WTC11 (cell line): ENCODE results near the gene ZCCHC24. TPM values are rescaled to one million over a fixed set of nuclear protein-coding genes. Genes with fewer than 3 reads are reported as not detected.

ENCODE experiments used
- CREM ChIP-seq: sonication (generic); formaldehyde crosslinking; IDR thresholded peaks from 2 replicates; pipeline ENCODE4 v1.8.1; 2022; ENCODE audit warnings: mild to moderate bottlenecking, missing genetic modification reagents, moderate library complexity
- EMX1 ChIP-seq: fragments of 250-450 bp; sonication (Bioruptor Pico); IDR thresholded peaks from 2 replicates; pipeline ENCODE4 v1.8.0; 2021; ENCODE audit warnings: mild to moderate bottlenecking
- GABPB1 ChIP-seq: sonication (generic); formaldehyde crosslinking; IDR thresholded peaks from 2 replicates; pipeline ENCODE4 v1.8.1; 2023; ENCODE audit warnings: mild to moderate bottlenecking, missing genetic modification reagents
- JUN ChIP-seq: sonication (generic); formaldehyde crosslinking; IDR thresholded peaks from 2 replicates; pipeline ENCODE4 v1.8.0; 2023; ENCODE audit warnings: mild to moderate bottlenecking, missing genetic modification reagents
- NFATC4 ChIP-seq: fragments of 250-450 bp; sonication (Bioruptor Pico); IDR thresholded peaks from 2 replicates; pipeline ENCODE4 v1.9.0; 2021; ENCODE audit warnings: mild to moderate bottlenecking
- NR2C2 ChIP-seq: sonication (generic); formaldehyde crosslinking; IDR thresholded peaks from 2 replicates; pipeline ENCODE4 v1.8.0; 2022; ENCODE audit warnings: mild to moderate bottlenecking, missing genetic modification reagents
- PRRX2 ChIP-seq: fragments of 250-450 bp; sonication (Bioruptor Pico); IDR thresholded peaks from 2 replicates; pipeline ENCODE4 v1.8.0; 2021; ENCODE audit warnings: mild to moderate bottlenecking
- RELA ChIP-seq: sonication (generic); formaldehyde crosslinking; IDR thresholded peaks from 2 replicates; pipeline ENCODE4 v1.8.1; 2022; ENCODE audit warnings: missing genetic modification reagents, mild to moderate bottlenecking, borderline replicate concordance
- RORB ChIP-seq: fragments of 250-450 bp; sonication (Bioruptor Pico); IDR thresholded peaks from 2 replicates; pipeline ENCODE4 v1.9.0; 2021; ENCODE audit warnings: mild to moderate bottlenecking
- SMAD3 ChIP-seq: sonication (generic); formaldehyde crosslinking; IDR thresholded peaks from 2 replicates; pipeline ENCODE4 v1.8.0; 2022; ENCODE audit warnings: missing genetic modification reagents, mild to moderate bottlenecking, borderline replicate concordance
- SMAD4 ChIP-seq: sonication (generic); formaldehyde crosslinking; IDR thresholded peaks from 2 replicates; pipeline ENCODE4 v1.8.0; 2022; ENCODE audit warnings: mild to moderate bottlenecking, missing genetic modification reagents
- TCF7 ChIP-seq: sonication (generic); formaldehyde crosslinking; IDR thresholded peaks from 2 replicates; pipeline ENCODE4 v1.8.0; 2022; ENCODE audit warnings: mild to moderate bottlenecking, low read depth, missing genetic modification reagents, moderate library complexity
- ZBTB21 ChIP-seq: sonication (generic); formaldehyde crosslinking; IDR thresholded peaks from 2 replicates; pipeline ENCODE4 v1.8.1; 2023; ENCODE audit warnings: mild to moderate bottlenecking, missing genetic modification reagents, borderline replicate concordance
- ZNF219 ChIP-seq: sonication (generic); formaldehyde crosslinking; IDR thresholded peaks from 2 replicates; pipeline ENCODE4 v1.8.0; 2023; ENCODE audit warnings: missing genetic modification reagents, mild to moderate bottlenecking, borderline replicate concordance
- total RNA-seq: library from RNA; stranded (reverse); gene quantifications from 3 replicates; pipeline ENCODE4 v1.2.3, GENCODE V29; 2021
- TF ChIP-seq, protein P1 (sequence below): fragments of 250-450 bp; sonication (Bioruptor Pico); IDR thresholded peaks from 2 replicates; pipeline ENCODE4 v1.9.0; 2021; ENCODE audit warnings: mild to moderate bottlenecking
- TF ChIP-seq, protein P2 (sequence below): fragments of 200-600 bp; IDR thresholded peaks from 2 replicates; pipeline ENCODE4 v1.8.0; 2022; ENCODE audit warnings: antibody characterized with exemption
- TF ChIP-seq, protein P3 (sequence below): fragments of 250-450 bp; sonication (Bioruptor Pico); IDR thresholded peaks from 2 replicates; pipeline ENCODE4 v1.9.0; 2021; ENCODE audit warnings: mild to moderate bottlenecking, borderline replicate concordance
- TF ChIP-seq, protein P4 (sequence below): sonication (generic); formaldehyde crosslinking; IDR thresholded peaks from 2 replicates; pipeline ENCODE4 v1.8.1; 2023; ENCODE audit warnings: mild to moderate bottlenecking, missing genetic modification reagents, moderate library complexity
- TF ChIP-seq, protein P5 (sequence below): sonication (generic); formaldehyde crosslinking; conservative IDR thresholded peaks from 2 replicates; pipeline ENCODE4 v1.8.1; 2023; ENCODE audit warnings: mild to moderate bottlenecking, low read depth, missing genetic modification reagents, moderate library complexity
- TF ChIP-seq, protein P6 (sequence below): sonication (generic); formaldehyde crosslinking; IDR thresholded peaks from 2 replicates; pipeline ENCODE4 v1.8.1; 2023; ENCODE audit warnings: mild to moderate bottlenecking, moderate library complexity, missing genetic modification reagents
- TF ChIP-seq, protein P7 (sequence below): sonication (generic); formaldehyde crosslinking; IDR thresholded peaks from 2 replicates; pipeline ENCODE4 v1.8.0; 2022; ENCODE audit warnings: missing genetic modification reagents

Gene ZCCHC24
- total RNA-seq, 1 experiment from 2014 or later: 7.7 TPM

DNA sequence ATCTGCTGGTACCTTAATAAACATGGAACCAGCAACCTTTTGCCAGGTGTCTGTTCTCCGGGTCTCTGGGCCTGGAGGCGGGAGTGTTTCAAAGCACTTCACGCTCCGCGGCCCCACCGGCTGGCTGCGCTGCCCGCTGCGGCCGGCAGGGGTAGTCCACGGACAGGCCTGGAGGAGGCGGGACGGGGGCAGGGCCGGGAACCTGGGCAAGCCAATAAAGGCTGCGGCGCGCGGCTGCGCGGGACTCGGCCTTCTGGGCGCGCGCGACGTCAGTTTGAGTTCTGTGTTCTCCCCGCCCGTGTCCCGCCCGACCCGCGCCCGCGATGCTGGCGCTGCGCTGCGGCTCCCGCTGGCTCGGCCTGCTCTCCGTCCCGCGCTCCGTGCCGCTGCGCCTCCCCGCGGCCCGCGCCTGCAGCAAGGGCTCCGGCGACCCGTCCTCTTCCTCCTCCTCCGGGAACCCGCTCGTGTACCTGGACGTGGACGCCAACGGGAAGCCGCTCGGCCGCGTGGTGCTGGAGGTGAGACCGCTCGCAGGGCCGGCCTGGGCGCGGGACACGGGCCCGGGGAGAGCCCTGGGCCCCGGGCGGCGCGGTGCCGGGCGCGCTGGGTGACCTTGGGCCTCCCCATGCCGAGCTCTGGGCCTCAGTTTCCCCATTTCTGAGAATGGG is 98.1 kb downstream of the ZCCHC24 start, which contains the start of gene PPIF (continued):
- TF ChIP-seq, protein P1, sequence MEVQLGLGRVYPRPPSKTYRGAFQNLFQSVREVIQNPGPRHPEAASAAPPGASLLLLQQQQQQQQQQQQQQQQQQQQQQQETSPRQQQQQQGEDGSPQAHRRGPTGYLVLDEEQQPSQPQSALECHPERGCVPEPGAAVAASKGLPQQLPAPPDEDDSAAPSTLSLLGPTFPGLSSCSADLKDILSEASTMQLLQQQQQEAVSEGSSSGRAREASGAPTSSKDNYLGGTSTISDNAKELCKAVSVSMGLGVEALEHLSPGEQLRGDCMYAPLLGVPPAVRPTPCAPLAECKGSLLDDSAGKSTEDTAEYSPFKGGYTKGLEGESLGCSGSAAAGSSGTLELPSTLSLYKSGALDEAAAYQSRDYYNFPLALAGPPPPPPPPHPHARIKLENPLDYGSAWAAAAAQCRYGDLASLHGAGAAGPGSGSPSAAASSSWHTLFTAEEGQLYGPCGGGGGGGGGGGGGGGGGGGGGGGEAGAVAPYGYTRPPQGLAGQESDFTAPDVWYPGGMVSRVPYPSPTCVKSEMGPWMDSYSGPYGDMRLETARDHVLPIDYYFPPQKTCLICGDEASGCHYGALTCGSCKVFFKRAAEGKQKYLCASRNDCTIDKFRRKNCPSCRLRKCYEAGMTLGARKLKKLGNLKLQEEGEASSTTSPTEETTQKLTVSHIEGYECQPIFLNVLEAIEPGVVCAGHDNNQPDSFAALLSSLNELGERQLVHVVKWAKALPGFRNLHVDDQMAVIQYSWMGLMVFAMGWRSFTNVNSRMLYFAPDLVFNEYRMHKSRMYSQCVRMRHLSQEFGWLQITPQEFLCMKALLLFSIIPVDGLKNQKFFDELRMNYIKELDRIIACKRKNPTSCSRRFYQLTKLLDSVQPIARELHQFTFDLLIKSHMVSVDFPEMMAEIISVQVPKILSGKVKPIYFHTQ (CRISPR knock-in tag): no peak
- TF ChIP-seq, protein P2, sequence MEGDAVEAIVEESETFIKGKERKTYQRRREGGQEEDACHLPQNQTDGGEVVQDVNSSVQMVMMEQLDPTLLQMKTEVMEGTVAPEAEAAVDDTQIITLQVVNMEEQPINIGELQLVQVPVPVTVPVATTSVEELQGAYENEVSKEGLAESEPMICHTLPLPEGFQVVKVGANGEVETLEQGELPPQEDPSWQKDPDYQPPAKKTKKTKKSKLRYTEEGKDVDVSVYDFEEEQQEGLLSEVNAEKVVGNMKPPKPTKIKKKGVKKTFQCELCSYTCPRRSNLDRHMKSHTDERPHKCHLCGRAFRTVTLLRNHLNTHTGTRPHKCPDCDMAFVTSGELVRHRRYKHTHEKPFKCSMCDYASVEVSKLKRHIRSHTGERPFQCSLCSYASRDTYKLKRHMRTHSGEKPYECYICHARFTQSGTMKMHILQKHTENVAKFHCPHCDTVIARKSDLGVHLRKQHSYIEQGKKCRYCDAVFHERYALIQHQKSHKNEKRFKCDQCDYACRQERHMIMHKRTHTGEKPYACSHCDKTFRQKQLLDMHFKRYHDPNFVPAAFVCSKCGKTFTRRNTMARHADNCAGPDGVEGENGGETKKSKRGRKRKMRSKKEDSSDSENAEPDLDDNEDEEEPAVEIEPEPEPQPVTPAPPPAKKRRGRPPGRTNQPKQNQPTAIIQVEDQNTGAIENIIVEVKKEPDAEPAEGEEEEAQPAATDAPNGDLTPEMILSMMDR: peak; percentile 95
- TF ChIP-seq NR2C2 (CRISPR knock-in tag) (no peak), JUN (no peak), CREM (CRISPR knock-in tag) (no peak), GABPB1 (CRISPR knock-in tag) (0 out of 2 replicates have a peak, but pooled peaks have one; percentile 44), SMAD3 (no peak), ZBTB21 (CRISPR knock-in tag) (no peak), EMX1 (CRISPR knock-in tag) (no peak), RORB (CRISPR knock-in tag) (no peak), SMAD4 (CRISPR knock-in tag) (no peak), TCF7 (CRISPR knock-in tag) (0 out of 2 replicates have a peak, but pooled peaks have one; percentile 9), ZNF219 (CRISPR knock-in tag) (no peak), RELA (CRISPR knock-in tag) (peak; percentile 47; the same call in 1 of the 2 replicates), NFATC4 (CRISPR knock-in tag) (no peak), PRRX2 (no peak)
- TF ChIP-seq, protein P3, sequence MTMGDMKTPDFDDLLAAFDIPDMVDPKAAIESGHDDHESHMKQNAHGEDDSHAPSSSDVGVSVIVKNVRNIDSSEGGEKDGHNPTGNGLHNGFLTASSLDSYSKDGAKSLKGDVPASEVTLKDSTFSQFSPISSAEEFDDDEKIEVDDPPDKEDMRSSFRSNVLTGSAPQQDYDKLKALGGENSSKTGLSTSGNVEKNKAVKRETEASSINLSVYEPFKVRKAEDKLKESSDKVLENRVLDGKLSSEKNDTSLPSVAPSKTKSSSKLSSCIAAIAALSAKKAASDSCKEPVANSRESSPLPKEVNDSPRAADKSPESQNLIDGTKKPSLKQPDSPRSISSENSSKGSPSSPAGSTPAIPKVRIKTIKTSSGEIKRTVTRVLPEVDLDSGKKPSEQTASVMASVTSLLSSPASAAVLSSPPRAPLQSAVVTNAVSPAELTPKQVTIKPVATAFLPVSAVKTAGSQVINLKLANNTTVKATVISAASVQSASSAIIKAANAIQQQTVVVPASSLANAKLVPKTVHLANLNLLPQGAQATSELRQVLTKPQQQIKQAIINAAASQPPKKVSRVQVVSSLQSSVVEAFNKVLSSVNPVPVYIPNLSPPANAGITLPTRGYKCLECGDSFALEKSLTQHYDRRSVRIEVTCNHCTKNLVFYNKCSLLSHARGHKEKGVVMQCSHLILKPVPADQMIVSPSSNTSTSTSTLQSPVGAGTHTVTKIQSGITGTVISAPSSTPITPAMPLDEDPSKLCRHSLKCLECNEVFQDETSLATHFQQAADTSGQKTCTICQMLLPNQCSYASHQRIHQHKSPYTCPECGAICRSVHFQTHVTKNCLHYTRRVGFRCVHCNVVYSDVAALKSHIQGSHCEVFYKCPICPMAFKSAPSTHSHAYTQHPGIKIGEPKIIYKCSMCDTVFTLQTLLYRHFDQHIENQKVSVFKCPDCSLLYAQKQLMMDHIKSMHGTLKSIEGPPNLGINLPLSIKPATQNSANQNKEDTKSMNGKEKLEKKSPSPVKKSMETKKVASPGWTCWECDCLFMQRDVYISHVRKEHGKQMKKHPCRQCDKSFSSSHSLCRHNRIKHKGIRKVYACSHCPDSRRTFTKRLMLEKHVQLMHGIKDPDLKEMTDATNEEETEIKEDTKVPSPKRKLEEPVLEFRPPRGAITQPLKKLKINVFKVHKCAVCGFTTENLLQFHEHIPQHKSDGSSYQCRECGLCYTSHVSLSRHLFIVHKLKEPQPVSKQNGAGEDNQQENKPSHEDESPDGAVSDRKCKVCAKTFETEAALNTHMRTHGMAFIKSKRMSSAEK: no peak
- TF ChIP-seq, protein P4, sequence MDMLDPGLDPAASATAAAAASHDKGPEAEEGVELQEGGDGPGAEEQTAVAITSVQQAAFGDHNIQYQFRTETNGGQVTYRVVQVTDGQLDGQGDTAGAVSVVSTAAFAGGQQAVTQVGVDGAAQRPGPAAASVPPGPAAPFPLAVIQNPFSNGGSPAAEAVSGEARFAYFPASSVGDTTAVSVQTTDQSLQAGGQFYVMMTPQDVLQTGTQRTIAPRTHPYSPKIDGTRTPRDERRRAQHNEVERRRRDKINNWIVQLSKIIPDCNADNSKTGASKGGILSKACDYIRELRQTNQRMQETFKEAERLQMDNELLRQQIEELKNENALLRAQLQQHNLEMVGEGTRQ (CRISPR knock-in tag): no peak
- TF ChIP-seq, protein P5, sequence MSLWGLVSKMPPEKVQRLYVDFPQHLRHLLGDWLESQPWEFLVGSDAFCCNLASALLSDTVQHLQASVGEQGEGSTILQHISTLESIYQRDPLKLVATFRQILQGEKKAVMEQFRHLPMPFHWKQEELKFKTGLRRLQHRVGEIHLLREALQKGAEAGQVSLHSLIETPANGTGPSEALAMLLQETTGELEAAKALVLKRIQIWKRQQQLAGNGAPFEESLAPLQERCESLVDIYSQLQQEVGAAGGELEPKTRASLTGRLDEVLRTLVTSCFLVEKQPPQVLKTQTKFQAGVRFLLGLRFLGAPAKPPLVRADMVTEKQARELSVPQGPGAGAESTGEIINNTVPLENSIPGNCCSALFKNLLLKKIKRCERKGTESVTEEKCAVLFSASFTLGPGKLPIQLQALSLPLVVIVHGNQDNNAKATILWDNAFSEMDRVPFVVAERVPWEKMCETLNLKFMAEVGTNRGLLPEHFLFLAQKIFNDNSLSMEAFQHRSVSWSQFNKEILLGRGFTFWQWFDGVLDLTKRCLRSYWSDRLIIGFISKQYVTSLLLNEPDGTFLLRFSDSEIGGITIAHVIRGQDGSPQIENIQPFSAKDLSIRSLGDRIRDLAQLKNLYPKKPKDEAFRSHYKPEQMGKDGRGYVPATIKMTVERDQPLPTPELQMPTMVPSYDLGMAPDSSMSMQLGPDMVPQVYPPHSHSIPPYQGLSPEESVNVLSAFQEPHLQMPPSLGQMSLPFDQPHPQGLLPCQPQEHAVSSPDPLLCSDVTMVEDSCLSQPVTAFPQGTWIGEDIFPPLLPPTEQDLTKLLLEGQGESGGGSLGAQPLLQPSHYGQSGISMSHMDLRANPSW: no peak
- TF ChIP-seq, protein P6, sequence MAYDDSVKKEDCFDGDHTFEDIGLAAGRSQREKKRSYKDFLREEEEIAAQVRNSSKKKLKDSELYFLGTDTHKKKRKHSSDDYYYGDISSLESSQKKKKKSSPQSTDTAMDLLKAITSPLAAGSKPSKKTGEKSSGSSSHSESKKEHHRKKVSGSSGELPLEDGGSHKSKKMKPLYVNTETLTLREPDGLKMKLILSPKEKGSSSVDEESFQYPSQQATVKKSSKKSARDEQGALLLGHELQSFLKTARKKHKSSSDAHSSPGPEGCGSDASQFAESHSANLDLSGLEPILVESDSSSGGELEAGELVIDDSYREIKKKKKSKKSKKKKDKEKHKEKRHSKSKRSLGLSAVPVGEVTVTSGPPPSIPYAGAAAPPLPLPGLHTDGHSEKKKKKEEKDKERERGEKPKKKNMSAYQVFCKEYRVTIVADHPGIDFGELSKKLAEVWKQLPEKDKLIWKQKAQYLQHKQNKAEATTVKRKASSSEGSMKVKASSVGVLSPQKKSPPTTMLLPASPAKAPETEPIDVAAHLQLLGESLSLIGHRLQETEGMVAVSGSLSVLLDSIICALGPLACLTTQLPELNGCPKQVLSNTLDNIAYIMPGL (CRISPR knock-in tag): peak; percentile 82
- TF ChIP-seq, protein P7, sequence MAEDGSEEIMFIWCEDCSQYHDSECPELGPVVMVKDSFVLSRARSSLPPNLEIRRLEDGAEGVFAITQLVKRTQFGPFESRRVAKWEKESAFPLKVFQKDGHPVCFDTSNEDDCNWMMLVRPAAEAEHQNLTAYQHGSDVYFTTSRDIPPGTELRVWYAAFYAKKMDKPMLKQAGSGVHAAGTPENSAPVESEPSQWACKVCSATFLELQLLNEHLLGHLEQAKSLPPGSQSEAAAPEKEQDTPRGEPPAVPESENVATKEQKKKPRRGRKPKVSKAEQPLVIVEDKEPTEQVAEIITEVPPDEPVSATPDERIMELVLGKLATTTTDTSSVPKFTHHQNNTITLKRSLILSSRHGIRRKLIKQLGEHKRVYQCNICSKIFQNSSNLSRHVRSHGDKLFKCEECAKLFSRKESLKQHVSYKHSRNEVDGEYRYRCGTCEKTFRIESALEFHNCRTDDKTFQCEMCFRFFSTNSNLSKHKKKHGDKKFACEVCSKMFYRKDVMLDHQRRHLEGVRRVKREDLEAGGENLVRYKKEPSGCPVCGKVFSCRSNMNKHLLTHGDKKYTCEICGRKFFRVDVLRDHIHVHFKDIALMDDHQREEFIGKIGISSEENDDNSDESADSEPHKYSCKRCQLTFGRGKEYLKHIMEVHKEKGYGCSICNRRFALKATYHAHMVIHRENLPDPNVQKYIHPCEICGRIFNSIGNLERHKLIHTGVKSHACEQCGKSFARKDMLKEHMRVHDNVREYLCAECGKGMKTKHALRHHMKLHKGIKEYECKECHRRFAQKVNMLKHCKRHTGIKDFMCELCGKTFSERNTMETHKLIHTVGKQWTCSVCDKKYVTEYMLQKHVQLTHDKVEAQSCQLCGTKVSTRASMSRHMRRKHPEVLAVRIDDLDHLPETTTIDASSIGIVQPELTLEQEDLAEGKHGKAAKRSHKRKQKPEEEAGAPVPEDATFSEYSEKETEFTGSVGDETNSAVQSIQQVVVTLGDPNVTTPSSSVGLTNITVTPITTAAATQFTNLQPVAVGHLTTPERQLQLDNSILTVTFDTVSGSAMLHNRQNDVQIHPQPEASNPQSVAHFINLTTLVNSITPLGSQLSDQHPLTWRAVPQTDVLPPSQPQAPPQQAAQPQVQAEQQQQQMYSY (CRISPR knock-in tag): no peak
